ENCODE results near the gene ARIH2.
"Not testable (repeated sequence)": the region's sequence is repeated elsewhere in the genome, so short reads cannot be mapped to it uniquely, and the experiment has no call there.

The ARIH2 gene
- 157 reads per million, percentile 89 among the genes with 10 or more reads in this experiment for total RNA-seq

GRCh38 chr3:48918388-48919214, at the start of gene ARIH2:
TSS of gene ARIH2 (plus strand) at chr3:48918842. CDS start at chr3:48927559, 8,717 bp downstream.
- peak; percentile 86 for DNase-seq

GRCh38 chr3:48877671-48878070, 41.0 kb upstream of the ARIH2 start:
- DNase-seq = no peak

- no peak for DNase-seq
Observed at GRCh38 chr3:48879307-48879993, 39.2 kb upstream of the ARIH2 start.

GRCh38 chr3:48879994-48880377, 38.7 kb upstream of the ARIH2 start:
- DNase-seq = no peak

GRCh38 chr3:48881006-48881405, 37.6 kb upstream of the ARIH2 start:
- DNase-seq = no peak

- no peak for DNase-seq
Observed at GRCh38 chr3:48881652-48882114, 37.0 kb upstream of the ARIH2 start.

- no peak for DNase-seq
Observed at GRCh38 chr3:48885753-48886152, 32.9 kb upstream of the ARIH2 start.

GRCh38 chr3:48891606-48892005, 27.0 kb upstream of the ARIH2 start:
- no peak for DNase-seq

GRCh38 chr3:48894516-48894915, 24.1 kb upstream of the ARIH2 start:
- no peak for DNase-seq

GRCh38 chr3:48896936-48897335, 21.7 kb upstream of the ARIH2 start:
- DNase-seq = no peak

- no peak for DNase-seq
Observed at GRCh38 chr3:48897460-48898376, 20.9 kb upstream of the ARIH2 start.

- DNase-seq = peak; percentile 82
Observed at GRCh38 chr3:48898383-48899234, 20.0 kb upstream of the ARIH2 start, which contains the start of gene SLC25A20. TSS of gene SLC25A20 (minus strand) at chr3:48898882. CDS start at chr3:48898794, 88 bp downstream.

GRCh38 chr3:48899273-48899672, 19.4 kb upstream of the ARIH2 start:
- no peak for DNase-seq

GRCh38 chr3:48907026-48907425, 11.6 kb upstream of the ARIH2 start:
- not testable (repeated sequence) for DNase-seq

- no peak for DNase-seq
Observed at GRCh38 chr3:48915296-48915695, 3.3 kb upstream of the ARIH2 start.

GRCh38 chr3:48919215-48920138, 835 bp downstream of the ARIH2 start:
- DNase-seq = peak; percentile 48

- DNase-seq = no peak
Observed at GRCh38 chr3:48926425-48927392, 8.1 kb downstream of the ARIH2 start.

- DNase-seq = no peak
Observed at GRCh38 chr3:48927928-48928327, 9.3 kb downstream of the ARIH2 start.

GRCh38 chr3:48928679-48929078, 10.0 kb downstream of the ARIH2 start:
- DNase-seq = no peak
